ENCODE results near the gene LMBR1.

Gene LMBR1

DNA sequence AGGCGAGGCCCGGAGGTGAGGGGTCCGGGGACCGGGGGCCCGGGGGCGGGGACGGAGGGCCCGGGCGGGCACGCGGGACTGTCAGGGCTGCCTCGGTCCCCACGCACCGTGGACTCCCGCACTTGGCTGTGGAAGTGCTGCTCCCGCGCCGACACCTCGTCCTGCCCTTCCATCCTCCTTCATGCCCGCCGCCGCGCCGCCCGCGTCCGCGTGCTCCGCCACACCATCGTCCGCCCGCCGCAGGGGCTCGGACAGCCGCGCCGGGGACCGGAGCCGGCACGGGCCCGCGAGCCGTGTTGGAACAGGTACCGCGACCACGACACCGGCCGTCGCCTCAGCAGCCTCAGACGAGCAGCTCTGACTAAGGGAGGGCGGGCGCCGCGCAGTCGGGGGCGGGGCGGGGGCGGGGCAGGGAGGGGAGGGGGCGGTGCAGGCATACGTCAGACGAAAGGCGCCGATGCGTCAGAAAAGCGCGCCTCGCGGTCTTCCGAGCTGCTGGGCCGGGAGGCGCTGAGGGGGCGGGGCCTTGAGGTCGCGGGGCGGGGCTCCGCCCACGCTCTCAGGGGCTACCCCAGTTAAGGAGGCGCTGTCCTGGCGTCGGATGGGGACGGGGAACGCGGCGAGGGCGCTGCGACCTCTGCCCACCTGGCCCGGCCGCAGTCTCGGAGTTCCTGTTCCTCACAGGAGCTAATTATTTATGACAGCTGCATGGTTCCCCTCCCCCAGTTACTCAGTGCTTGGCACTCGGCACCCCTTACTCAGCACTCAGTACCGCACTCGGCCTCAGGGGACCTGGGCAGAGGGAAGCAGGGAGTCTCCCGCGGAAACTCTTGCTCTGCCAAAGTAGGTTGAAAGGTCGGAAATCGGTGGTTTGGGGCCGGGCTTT, at the start of gene LMBR1:
TSS of gene LMBR1 (minus strand) at position 363 of the 886 bp plus-strand sequence. CDS start at position 173, 190 bp downstream.
- Histone ChIP-seq H3K4me3 (ENCODE audit: low read length) (peak within 1 kb of the TSS; percentile 86), H4K20me1 (ENCODE audit: control insufficient read depth, insufficient read depth, low read depth, low read length) (peaks cover 11% of the 10 kb centered on the region), H3K27ac (ENCODE audit: low read depth, low read length) (peak within 1 kb of the TSS; percentile 76), H3F3A (ENCODE audit: control insufficient read depth, insufficient read depth) (peaks cover 12% of the 10 kb centered on the region), H3K4me1 (ENCODE audit: control insufficient read depth, low read length) (peaks cover 39% of the 10 kb centered on the region), H3K79me2 (ENCODE audit: control insufficient read depth, low read length) (peaks cover 45% of the 10 kb centered on the region), H3K4me2 (ENCODE audit: low read length) (peak within 1 kb of the TSS; percentile 80), H3K9me2 (replicated peaks; ENCODE audit: control insufficient read depth, low read length) (no peaks in the 10 kb centered on the region), H3K36me3 (ENCODE audit: control insufficient read depth, low read length) (peaks cover 19% of the 10 kb centered on the region), H3K27me3 (ENCODE audit: control insufficient read depth, low read length) (no peaks in the 10 kb centered on the region), H3K9me3 (ENCODE audit: control insufficient read depth, insufficient read depth, low read length) (peaks cover 3% of the 10 kb centered on the region; the same call in 1 of the 2 replicates)
- TF ChIP-seq CTCF (IDR thresholded peaks at IDR 0.05; ENCODE audit: low read depth, low read length, poor library complexity, severe bottlenecking): peak; percentile 63
- TF ChIP-seq EZH2phosphoT487 (IDR thresholded peaks at IDR 0.05; ENCODE audit: borderline replicate concordance, low read length): no peak

- H3K9me3 ChIP-seq (ENCODE audit: control insufficient read depth, insufficient read depth, low read length): peaks cover 18% of the 10 kb centered on the region
- TF ChIP-seq CTCF (IDR thresholded peaks at IDR 0.05; ENCODE audit: low read depth, low read length, poor library complexity, severe bottlenecking): no peak
- 0 out of 2 replicates have a peak, but pooled peaks have one; percentile 7 for TF ChIP-seq EZH2phosphoT487 (IDR thresholded peaks at IDR 0.05; ENCODE audit: borderline replicate concordance, low read length)
- peaks cover 8% of the 10 kb centered on the region for H3K4me1 ChIP-seq (ENCODE audit: control insufficient read depth, low read length)
- H3K9me2 ChIP-seq (replicated peaks; ENCODE audit: control insufficient read depth, low read length): no peaks in the 10 kb centered on the region
- 0 out of 2 replicates have a peak overlapping the region, but pooled peaks have one; percentile 7 for H3K4me3 ChIP-seq (ENCODE audit: low read length)
- H3K27ac ChIP-seq (ENCODE audit: low read depth, low read length): no peak overlapping the region
- no peaks in the 10 kb centered on the region for H3K36me3 ChIP-seq (ENCODE audit: control insufficient read depth, low read length)
- no peaks in the 10 kb centered on the region for H4K20me1 ChIP-seq (ENCODE audit: control insufficient read depth, insufficient read depth, low read depth, low read length)
- peaks cover 28% of the 10 kb centered on the region for H3K27me3 ChIP-seq (ENCODE audit: control insufficient read depth, low read length)
- peaks cover 10% of the 10 kb centered on the region for H3F3A ChIP-seq (ENCODE audit: control insufficient read depth, insufficient read depth)
- no peaks in the 10 kb centered on the region for H3K79me2 ChIP-seq (ENCODE audit: control insufficient read depth, low read length)
- peak overlapping the region; percentile 28 for H3K4me2 ChIP-seq (ENCODE audit: low read length)
Observed at GRCh38 chr7:156942708-156943090, 49.7 kb upstream of the LMBR1 start.

DNA sequence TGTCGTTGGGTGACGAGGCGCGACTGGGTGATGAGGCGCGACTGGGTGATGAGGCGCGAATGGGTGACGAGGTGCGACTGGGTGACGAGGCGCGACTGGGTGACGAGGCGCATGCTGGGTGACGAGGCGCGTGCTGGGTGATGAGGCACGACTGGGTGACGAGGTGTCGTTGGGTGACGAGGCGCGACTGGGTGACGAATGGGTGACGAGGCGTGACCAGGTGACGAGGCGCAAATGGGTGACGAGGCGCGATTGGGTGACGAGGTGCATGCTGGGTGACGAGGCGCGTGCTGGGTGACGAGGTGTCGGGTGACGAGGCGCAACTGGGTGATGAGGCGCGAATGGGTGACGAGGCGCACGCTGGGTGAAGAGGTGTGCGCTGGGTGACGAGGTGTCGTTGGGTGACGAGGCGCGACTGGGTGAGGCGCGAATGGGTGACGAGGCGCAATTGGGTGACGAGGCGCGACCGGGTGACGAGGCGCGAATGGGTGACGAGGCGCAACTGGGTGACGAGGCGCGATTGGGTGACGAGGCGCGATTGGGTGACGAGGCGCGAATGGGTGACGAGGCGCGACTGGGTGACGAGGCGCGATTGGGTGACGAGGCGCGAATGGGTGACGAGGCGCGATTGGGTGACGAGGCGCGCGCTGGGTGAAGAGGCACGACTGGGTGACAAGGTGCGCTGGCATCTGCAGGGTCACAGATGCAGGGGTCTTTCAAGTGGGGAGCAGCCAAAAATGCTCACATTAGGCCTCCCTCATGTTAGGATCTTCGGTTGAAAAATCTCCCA, 48.6 kb upstream of the LMBR1 start:
- Histone ChIP-seq H3K4me2 (ENCODE audit: low read length) (no peak overlapping the region), H3K4me3 (ENCODE audit: low read length) (no peak overlapping the region), H3K27ac (ENCODE audit: low read depth, low read length) (no peak overlapping the region), H3K4me1 (ENCODE audit: control insufficient read depth, low read length) (peaks cover 8% of the 10 kb centered on the region), H3K9me2 (replicated peaks; ENCODE audit: control insufficient read depth, low read length) (no peaks in the 10 kb centered on the region), H3K79me2 (ENCODE audit: control insufficient read depth, low read length) (no peaks in the 10 kb centered on the region), H3K27me3 (ENCODE audit: control insufficient read depth, low read length) (peaks cover 28% of the 10 kb centered on the region), H4K20me1 (ENCODE audit: control insufficient read depth, insufficient read depth, low read depth, low read length) (no peaks in the 10 kb centered on the region), H3K9me3 (ENCODE audit: control insufficient read depth, insufficient read depth, low read length) (peaks cover 18% of the 10 kb centered on the region), H3K36me3 (ENCODE audit: control insufficient read depth, low read length) (no peaks in the 10 kb centered on the region), H3F3A (ENCODE audit: control insufficient read depth, insufficient read depth) (peaks cover 4% of the 10 kb centered on the region)
- TF ChIP-seq CTCF (IDR thresholded peaks at IDR 0.05; ENCODE audit: low read depth, low read length, poor library complexity, severe bottlenecking): no peak
- no peak for TF ChIP-seq EZH2phosphoT487 (IDR thresholded peaks at IDR 0.05; ENCODE audit: borderline replicate concordance, low read length)

All from DOHH2 (cell line).